Lung (tissue), 12 donors: ENCODE results near the gene CEBPB. TPM values are rescaled to one million over a fixed set of nuclear protein-coding genes. Genes with fewer than 3 reads are reported as not detected.

Source experiments
- ATAC-seq: fragments of 200-7000 bp; cut with Tn5 transposase; one replicate; pipeline ENCODE4 v1.9.1; 2020; ENCODE audit warnings: moderate number of reproducible peaks; ENCODE audit not compliant: insufficient read depth, low FRiP score
- DNase-seq, 3 donors: peaks; one replicate each; pipeline ENCODE4 v3.0.0-alpha.2; 2013 to 2017
- H3K27ac ChIP-seq, 2 donors: one replicate each; pipeline ENCODE4 v1.5.1; 2013; ENCODE audit warnings: mild to moderate bottlenecking in 2 of 2, moderate library complexity in 2 of 2, control low read depth in 1 of 2, inconsistent platforms in 1 of 2, low read depth in 1 of 2, low read length in 1 of 2
- H3K27me3 ChIP-seq, 3 donors: one replicate each; pipeline ENCODE4 v1.5.1; 2013; ENCODE audit warnings: low read length in 2 of 3; ENCODE audit not compliant: control insufficient read depth in 3 of 3, insufficient read depth in 3 of 3
- H3K36me3 ChIP-seq, 4 donors: one replicate each; pipeline ENCODE4 v1.5.1; 2013; ENCODE audit warnings: low read length in 4 of 4, mild to moderate bottlenecking in 1 of 4, moderate library complexity in 1 of 4; ENCODE audit not compliant: control insufficient read depth in 4 of 4, insufficient read depth in 4 of 4
- H3K4me1 ChIP-seq, 5 donors: one replicate each; pipeline ENCODE4 v1.5.1; 2013; ENCODE audit warnings: low read length in 5 of 5, mild to moderate bottlenecking in 2 of 5, moderate library complexity in 1 of 5; ENCODE audit not compliant: control insufficient read depth in 5 of 5, insufficient read depth in 5 of 5
- H3K4me3 ChIP-seq: one replicate; pipeline ENCODE4 v1.5.1; 2013; ENCODE audit warnings: mild to moderate bottlenecking, control low read depth, moderate library complexity
- H3K9ac ChIP-seq, 2 donors: one replicate each; pipeline ENCODE4 v1.5.1; 2013; ENCODE audit warnings: low read length in 2 of 2, control low read depth in 1 of 2; ENCODE audit not compliant: insufficient read depth in 1 of 2
- H3K9me3 ChIP-seq, 4 donors: one replicate each; pipeline ENCODE4 v1.5.1; 2013; ENCODE audit warnings: low read length in 3 of 4, mild to moderate bottlenecking in 1 of 4, moderate library complexity in 1 of 4; ENCODE audit not compliant: control insufficient read depth in 4 of 4, insufficient read depth in 3 of 4
- WGBS, 2 donors: extraction: QIAGEN DNeasy Blood & Tissue Kit; methylation state at CpG; one replicate each; pipeline ENCODE4 v1.1.7; 2013; 5-methylcytosine and 5-hydroxymethylcytosine counted together
- polyA plus RNA-seq, 2 donors: library from polyadenylated mRNA; stranded (reverse); fragments of 200-250 nt; gene quantifications; one replicate each; pipeline ENCODE4 v1.2.1, GENCODE V29; 2013
- total RNA-seq, 2 donors: library from RNA; depleted of rRNA in 1 of 2; stranded (reverse); fragments of >200 nt in 1 of 2; gene quantifications; one replicate each; pipeline ENCODE4 v1.2.1, GENCODE V29; 2014 to 2021
- TF ChIP-seq, protein P1 (sequence below): IDR thresholded peaks from 2 replicates; pipeline ENCODE4 v1.5.1; 2012; ENCODE audit warnings: mild to moderate bottlenecking; ENCODE audit errors: control extremely low read depth, extremely low read depth
- donor health status: control.
- donor health status: control.
- donor health status: Bipolar disorder and iron deficiency.
- donor health status: healthy.
- donor health status: DM: yes; HTN: yes; CAD: no.

Gene CEBPB
- total and polyA plus RNA-seq, 4 donors = 53.2 to 296 (median 124) TPM

DNA sequence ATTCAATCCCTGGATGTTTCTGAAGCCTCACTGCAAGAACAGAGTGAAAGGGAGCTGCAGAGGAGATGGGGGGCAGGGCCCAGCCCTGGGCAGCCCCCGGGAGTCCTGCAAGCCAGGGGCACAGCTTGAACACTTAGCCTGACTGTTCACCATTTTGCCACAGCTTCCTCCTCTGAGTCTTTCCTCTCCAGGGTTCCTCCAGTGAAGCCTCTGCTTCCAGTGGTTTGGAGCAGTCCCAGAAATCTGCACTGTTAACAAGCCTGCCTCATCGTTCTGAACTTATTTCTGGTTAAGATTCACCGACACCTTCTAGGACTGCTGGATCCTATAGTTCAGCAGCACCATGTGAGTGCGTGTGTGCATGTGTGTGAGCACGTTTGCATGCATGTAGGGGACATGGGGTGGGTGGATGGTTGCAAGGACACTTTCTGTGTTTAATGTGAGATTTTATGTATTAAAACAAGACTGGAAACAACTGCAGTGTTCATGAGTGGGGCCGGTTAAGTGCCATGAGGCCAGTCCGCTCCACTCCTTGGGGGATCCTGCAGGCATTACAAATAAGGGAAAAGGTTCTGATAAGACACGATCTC is 24.6 kb downstream of the CEBPB start:
- Histone ChIP-seq H3K27ac (no peak overlapping the region), H3K4me3 (no peak overlapping the region), H3K9ac (no peak overlapping the region), H3K4me1 (peaks cover 0 to 15% (median 5%) of the 10 kb centered on the region in 5 donors), H3K27me3 (no peaks in the 10 kb centered on the region), H3K9me3 (peaks cover 0 to 1% (median 0%) of the 10 kb centered on the region in 4 donors), H3K36me3 (no peaks in the 10 kb centered on the region)
- DNase-seq (peak in 1 of 3 donors; percentile 64), ATAC-seq (no peak)
- TF ChIP-seq, protein P1, sequence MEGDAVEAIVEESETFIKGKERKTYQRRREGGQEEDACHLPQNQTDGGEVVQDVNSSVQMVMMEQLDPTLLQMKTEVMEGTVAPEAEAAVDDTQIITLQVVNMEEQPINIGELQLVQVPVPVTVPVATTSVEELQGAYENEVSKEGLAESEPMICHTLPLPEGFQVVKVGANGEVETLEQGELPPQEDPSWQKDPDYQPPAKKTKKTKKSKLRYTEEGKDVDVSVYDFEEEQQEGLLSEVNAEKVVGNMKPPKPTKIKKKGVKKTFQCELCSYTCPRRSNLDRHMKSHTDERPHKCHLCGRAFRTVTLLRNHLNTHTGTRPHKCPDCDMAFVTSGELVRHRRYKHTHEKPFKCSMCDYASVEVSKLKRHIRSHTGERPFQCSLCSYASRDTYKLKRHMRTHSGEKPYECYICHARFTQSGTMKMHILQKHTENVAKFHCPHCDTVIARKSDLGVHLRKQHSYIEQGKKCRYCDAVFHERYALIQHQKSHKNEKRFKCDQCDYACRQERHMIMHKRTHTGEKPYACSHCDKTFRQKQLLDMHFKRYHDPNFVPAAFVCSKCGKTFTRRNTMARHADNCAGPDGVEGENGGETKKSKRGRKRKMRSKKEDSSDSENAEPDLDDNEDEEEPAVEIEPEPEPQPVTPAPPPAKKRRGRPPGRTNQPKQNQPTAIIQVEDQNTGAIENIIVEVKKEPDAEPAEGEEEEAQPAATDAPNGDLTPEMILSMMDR = no peak
- WGBS, 2 donors = 49 to 60% methylated on average over 8 of the region's 8 CpGs

DNA sequence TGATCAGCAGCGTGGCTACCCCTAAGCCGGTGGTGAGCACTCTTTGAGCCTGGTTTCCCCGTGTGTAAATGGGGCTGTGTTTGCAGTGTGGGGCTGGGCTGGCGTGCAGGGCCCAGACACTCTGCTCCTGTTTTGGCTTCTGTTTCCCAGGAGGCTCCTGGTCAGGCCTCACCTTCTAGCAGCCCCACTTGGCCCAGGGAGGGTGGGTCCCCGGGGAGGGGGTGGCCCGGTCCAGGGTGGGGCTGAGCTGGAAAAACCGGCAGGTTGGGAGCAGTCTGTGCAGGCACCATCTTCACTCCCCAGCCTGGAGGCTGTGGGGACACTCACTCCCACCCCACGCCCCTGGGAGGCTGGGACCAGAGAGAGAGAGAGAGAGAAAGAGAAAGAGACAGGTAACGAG is 25.3 kb downstream of the CEBPB start:
- ATAC-seq (no peak), DNase-seq (no peak)
- no peak overlapping the region for H3K4me3 ChIP-seq
- H3K9me3 ChIP-seq = peaks cover 0 to 1% (median 0%) of the 10 kb centered on the region in 4 donors
- peaks cover 0 to 15% (median 5%) of the 10 kb centered on the region in 5 donors for H3K4me1 ChIP-seq
- WGBS, 2 donors = 73 to 86% methylated on average over 9 of the region's 9 CpGs
- TF ChIP-seq, protein P1 = no peak
- no peaks in the 10 kb centered on the region for H3K27me3 ChIP-seq
- no peak overlapping the region for H3K9ac ChIP-seq
- no peaks in the 10 kb centered on the region for H3K36me3 ChIP-seq
- no peak overlapping the region for H3K27ac ChIP-seq

DNA sequence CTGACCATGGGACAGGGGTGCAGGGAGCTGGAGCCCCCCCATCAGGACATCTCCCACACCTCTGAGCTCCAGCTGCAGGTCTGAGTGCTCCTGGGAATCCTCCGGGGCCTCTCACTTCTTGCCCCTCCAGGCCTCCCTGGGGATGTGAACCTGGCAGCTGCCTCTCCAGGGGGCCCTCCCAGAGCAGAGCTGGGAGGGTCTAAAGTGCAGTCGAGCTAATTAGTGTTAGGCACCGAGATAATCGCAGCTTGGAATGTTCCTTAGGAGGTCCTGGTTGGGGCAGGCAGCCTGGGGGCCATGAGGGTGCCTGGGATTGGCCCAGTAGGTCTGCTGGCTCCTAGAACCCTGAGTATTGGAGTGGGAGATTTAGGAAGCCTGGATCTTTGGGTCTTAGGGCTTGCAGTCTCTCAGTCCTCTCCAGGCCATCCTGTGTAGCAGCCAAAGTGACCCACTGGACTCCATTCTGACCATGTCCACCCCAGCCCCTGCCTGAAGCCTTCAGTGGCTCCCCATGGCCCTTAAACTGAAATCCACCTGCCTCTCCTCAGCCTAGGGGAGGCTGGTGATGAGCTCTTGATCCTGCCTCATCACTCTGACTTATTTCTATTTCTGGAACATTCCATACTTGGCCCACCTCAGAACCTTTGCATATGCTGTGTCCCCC is 26.0 kb downstream of the CEBPB start:
- TF ChIP-seq, protein P1 = no peak
- no peak overlapping the region for H3K9ac ChIP-seq
- H3K4me1 ChIP-seq = peaks cover 0 to 15% (median 5%) of the 10 kb centered on the region in 5 donors
- H3K4me3 ChIP-seq = no peak overlapping the region
- 69 to 76% methylated on average over 4 of the region's 4 CpGs for WGBS, 2 donors
- no peak for DNase-seq
- H3K9me3 ChIP-seq = peaks cover 0 to 1% (median 0%) of the 10 kb centered on the region in 4 donors
- no peak for ATAC-seq
- no peak overlapping the region for H3K27ac ChIP-seq
- no peaks in the 10 kb centered on the region for H3K27me3 ChIP-seq
- H3K36me3 ChIP-seq = no peaks in the 10 kb centered on the region
